Activated T-cell treated with anti-CD3 and anti-CD28 coated beads, Interleukin-2, amount 50 U/mL, for 72 hours (primary cell): ENCODE measurements around the gene APIP. TPM values are rescaled to one million over a fixed set of nuclear protein-coding genes. Genes with fewer than 3 reads are reported as not detected.

ENCODE experiments used
- ATAC-seq, 2 donors: fragments of 150-1000 bp; cut with Tn5 transposase; replicated peaks in 1 of 2; 2 replicates each; pipeline ENCODE4 v1.10.0; 2021; ENCODE audit warnings: moderate library complexity in 2 of 2, mild to moderate bottlenecking in 1 of 2
- DNase-seq, 2 donors: peaks; one replicate each; pipeline ENCODE4 v3.0.0; 2021 to 2022; ENCODE audit warnings: mixed read lengths in 1 of 2
- H3K27ac Mint-ChIP-seq: one replicate; pipeline ENCODE4 v1.8.0; 2022; ENCODE audit warnings: mild to moderate bottlenecking, moderate library complexity, mixed read lengths
- H3K27me3 Mint-ChIP-seq: one replicate; pipeline ENCODE4 v1.8.0; 2022; ENCODE audit warnings: low read depth, mixed read lengths
- H3K36me3 Mint-ChIP-seq, 2 donors: one replicate each; pipeline ENCODE4 v1.8.0; 2022; ENCODE audit warnings: mixed read lengths in 2 of 2, mild to moderate bottlenecking in 1 of 2; ENCODE audit not compliant: insufficient read depth in 2 of 2
- H3K4me1 Mint-ChIP-seq: one replicate; pipeline ENCODE4 v1.8.0; 2022; ENCODE audit warnings: low read depth, mixed read lengths
- H3K4me3 Mint-ChIP-seq, 2 donors: one replicate each; pipeline ENCODE4 v1.8.0; 2022; ENCODE audit warnings: mild to moderate bottlenecking in 2 of 2, mixed read lengths in 2 of 2, moderate library complexity in 2 of 2
- H3K9me3 Mint-ChIP-seq, 2 donors: one replicate each; pipeline ENCODE4 v1.8.0; 2022; ENCODE audit warnings: mixed read lengths in 2 of 2
- total RNA-seq, 2 donors: library from RNA; stranded (reverse); gene quantifications; one replicate each; pipeline ENCODE4 v1.2.3, GENCODE V29; 2022

Gene APIP, protein sequence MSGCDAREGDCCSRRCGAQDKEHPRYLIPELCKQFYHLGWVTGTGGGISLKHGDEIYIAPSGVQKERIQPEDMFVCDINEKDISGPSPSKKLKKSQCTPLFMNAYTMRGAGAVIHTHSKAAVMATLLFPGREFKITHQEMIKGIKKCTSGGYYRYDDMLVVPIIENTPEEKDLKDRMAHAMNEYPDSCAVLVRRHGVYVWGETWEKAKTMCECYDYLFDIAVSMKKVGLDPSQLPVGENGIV
- total RNA-seq = 10 to 100 TPM; 30.9 to 33.1 TPM

DNA sequence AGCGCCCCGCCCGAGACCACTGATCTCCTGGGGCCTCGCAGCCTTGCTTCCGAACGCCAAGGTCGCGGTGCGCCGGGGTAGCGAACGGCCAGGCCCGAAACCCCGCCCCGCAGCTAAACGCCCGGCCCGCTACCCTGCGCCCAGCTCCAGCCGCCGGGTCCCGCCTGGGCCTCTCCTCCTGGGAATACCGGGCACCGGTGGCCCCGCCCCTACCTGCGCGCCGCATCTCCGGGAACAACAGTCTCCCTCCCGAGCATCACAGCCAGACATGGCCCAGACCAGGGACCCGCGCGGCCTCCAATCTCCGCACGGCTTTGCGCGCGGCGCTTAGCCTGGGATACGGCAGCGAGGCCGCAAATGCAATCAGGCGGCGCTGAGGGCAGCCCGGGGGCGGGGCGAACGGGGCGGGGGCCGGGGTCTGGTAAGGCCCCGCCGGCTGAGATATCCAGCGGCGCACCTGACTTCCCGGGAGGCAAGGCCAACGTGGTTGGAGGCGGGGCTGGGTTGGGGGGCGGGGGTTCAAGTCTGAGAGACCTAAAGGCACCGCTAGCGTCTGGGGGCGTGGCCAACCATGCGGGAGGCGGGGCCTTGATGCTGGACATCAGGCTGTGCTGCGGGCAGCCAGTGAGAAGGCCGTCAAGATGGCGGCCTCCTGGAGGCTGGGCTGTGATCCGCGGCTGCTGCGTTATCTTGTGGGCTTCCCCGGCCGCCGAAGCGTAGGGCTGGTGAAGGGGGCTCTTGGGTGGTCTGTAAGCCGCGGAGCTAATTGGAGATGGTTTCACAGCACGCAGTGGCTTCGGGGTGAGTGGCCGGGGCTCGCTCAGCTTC lies at the start of gene APIP, which contains the start of gene PDHX:
APIP (minus strand) TSS at position 365 of the 828 bp plus-strand sequence; CDS start at position 270, 95 bp downstream.
PDHX (plus strand) TSS at position 604 of the 828 bp plus-strand sequence; CDS start at position 642, 38 bp downstream.
- peak; percentile 90 to 93 for ATAC-seq

DNA sequence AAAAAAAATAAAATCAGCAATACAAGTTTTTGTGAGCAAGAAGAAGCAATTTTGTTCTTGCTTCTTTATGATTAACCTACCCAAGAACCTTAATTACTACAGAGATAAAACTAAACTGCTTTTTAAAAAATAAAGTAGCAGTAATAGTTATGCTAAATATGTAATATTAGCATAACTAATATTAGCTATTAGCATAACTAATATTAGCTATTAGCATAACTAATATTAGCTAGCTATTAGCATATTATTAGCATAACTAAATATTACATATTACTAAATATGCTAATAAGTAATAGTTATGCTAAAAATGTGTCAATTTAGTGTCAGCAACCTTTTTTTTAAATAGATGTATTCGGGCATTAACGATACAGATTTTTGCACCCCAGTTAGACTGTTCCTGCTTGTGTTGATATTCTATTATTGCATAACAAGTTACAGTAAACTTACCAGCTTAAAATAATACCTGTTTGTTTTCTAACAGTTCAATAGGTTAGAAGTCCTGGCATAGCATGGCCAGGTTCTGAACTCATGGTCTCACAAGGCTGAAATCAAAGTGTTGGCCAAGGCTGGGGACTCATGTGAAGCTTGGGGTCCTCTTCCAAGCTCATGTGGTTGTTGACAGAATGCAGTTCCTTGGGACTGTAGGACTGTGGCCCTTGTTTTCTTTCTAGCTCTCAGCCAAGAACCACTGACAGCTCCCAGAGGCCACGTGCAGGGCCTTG lies 48.6 kb upstream of the APIP start:
- no peak for DNase-seq
- no peak for ATAC-seq
- no peaks in the 10 kb centered on the region for H3K27me3 Mint-ChIP-seq
- no peak overlapping the region for H3K4me3 Mint-ChIP-seq
- H3K4me1 Mint-ChIP-seq = no peaks in the 10 kb centered on the region
- H3K36me3 Mint-ChIP-seq = peaks cover 1 to 8% of the 10 kb centered on the region in 2 donors
- H3K27ac Mint-ChIP-seq = no peak overlapping the region
- H3K9me3 Mint-ChIP-seq = no peaks in the 10 kb centered on the region

More for the DNA sequence above, at the start of gene APIP, which contains the start of gene PDHX:
- Mint-ChIP-seq H3K27ac (peak within 1 kb of the TSS; percentile 96), H3K36me3 (peaks cover 5 to 10% of the 10 kb centered on the region in 2 donors), H3K27me3 (no peaks in the 10 kb centered on the region), H3K9me3 (no peaks in the 10 kb centered on the region), H3K4me1 (peaks cover 46% of the 10 kb centered on the region), H3K4me3 (peak within 1 kb of the TSS; percentile 87 to 91)
- peak; percentile 98 for DNase-seq

DNA sequence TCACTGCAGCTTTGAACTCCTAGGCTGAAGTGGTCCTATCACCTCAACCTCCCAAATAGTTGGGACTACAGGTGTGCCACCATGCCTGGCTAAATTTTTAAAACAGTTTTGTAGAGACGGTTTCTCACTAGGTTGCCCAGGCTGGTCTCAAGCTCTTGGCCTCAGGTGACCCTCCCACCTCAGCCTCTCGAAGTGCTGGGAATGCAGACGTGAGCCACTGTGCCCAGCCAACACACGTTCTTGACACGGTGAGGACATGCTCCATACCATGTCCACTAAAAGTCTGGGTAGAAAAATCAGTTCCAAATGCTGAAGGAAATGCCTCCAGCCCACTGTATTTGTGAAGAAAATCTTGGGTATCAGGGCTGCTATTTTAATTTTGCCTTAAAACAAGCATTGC lies 47.2 kb upstream of the APIP start:
- ATAC-seq (no peak), DNase-seq (no peak)
- Mint-ChIP-seq H3K36me3 (peaks cover 1 to 5% of the 10 kb centered on the region in 2 donors), H3K4me1 (no peaks in the 10 kb centered on the region), H3K27me3 (no peaks in the 10 kb centered on the region), H3K27ac (no peak overlapping the region), H3K4me3 (no peak overlapping the region), H3K9me3 (no peaks in the 10 kb centered on the region)

DNA sequence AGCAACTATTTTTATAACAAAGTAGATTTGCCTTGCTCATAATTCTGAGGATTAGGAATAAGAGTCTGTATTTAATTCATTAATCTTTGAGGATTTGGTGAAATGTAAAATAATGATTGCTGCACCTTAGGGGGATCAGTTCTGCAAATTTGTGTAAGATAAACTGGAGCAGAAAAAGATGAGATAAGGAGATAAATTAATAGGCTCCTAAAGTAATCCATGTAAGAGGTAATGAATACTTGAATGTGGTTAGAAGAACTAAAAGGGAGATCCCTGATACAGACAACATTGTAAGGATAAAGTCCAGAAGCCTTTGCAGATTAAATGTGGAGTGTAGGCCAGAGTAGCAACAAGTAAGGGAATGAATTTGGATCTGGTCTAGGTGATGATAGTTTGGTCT lies 45.9 kb upstream of the APIP start:
- Mint-ChIP-seq H3K27ac (no peak overlapping the region), H3K36me3 (peaks cover 1 to 5% of the 10 kb centered on the region in 2 donors), H3K27me3 (no peaks in the 10 kb centered on the region), H3K9me3 (no peaks in the 10 kb centered on the region), H3K4me3 (no peak overlapping the region), H3K4me1 (no peaks in the 10 kb centered on the region)
- DNase-seq (no peak), ATAC-seq (no peak)

DNA sequence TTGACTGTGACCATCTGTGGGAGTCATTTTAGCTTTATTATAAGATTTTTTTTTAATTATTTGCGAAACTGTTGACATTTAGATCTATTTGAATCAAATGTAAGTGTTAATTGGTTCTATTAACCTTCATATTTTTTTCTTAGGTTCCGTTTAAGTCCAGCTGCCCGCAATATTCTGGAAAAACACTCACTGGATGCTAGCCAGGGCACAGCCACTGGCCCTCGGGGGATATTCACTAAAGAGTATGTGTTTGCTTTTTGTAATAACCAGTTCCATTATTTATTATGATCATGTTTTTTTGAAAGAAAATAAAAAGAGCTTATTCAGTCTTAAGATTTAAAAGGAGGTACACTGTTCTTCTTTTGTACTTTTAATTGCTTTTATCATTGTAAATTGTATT lies 44.1 kb upstream of the APIP start:
- Mint-ChIP-seq H3K4me1 (no peaks in the 10 kb centered on the region), H3K36me3 (peaks cover 1 to 5% of the 10 kb centered on the region in 2 donors), H3K4me3 (no peak overlapping the region), H3K27me3 (no peaks in the 10 kb centered on the region), H3K9me3 (no peaks in the 10 kb centered on the region), H3K27ac (no peak overlapping the region)
- DNase-seq (no peak), ATAC-seq (no peak)

DNA sequence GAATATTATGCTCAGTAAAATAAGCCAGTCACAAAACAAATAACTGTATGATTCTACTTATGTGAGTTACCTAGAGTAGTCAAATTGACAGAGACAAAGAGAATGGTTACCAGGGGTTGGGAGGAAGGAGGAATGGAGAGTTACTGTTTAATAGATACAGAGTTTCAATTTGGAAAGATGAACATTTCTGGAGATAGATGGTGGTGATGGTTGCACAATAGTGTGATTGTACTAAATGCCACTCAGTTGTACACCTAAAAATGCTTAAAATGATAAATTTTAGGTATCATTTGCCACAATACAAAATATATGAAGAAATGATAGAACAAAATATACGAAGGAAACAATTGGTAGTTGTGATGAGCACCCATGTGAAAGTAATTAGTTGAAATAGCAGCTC lies 43.6 kb upstream of the APIP start:
- Mint-ChIP-seq H3K27ac (no peak overlapping the region), H3K9me3 (no peaks in the 10 kb centered on the region), H3K4me3 (no peak overlapping the region), H3K4me1 (no peaks in the 10 kb centered on the region), H3K36me3 (peaks cover 1 to 5% of the 10 kb centered on the region in 2 donors), H3K27me3 (no peaks in the 10 kb centered on the region)
- DNase-seq (no peak), ATAC-seq (no peak)

DNA sequence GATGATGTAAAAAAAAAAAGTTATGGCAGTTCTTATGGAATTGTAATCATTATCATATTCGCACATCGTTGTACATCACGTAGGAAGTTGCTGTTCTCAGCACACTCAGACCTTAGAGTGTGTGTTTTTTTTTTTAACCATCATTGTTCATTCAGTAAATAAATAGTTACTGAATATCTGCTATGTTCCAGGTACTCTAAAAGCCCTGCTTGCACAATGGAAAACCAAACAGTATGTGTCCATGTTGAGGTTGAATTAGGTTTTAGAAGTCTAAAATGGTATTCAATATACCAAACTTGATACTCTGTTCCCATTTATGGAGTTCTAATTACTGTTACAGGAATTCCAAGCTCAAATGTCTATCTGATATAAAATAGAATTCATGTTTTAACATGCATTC lies 41.4 kb upstream of the APIP start:
- DNase-seq (no peak), ATAC-seq (no peak)
- Mint-ChIP-seq H3K27ac (no peak overlapping the region), H3K27me3 (no peaks in the 10 kb centered on the region), H3K4me1 (peaks cover 6% of the 10 kb centered on the region), H3K9me3 (no peaks in the 10 kb centered on the region), H3K36me3 (peaks cover 1 to 5% of the 10 kb centered on the region in 2 donors), H3K4me3 (no peak overlapping the region)

DNA sequence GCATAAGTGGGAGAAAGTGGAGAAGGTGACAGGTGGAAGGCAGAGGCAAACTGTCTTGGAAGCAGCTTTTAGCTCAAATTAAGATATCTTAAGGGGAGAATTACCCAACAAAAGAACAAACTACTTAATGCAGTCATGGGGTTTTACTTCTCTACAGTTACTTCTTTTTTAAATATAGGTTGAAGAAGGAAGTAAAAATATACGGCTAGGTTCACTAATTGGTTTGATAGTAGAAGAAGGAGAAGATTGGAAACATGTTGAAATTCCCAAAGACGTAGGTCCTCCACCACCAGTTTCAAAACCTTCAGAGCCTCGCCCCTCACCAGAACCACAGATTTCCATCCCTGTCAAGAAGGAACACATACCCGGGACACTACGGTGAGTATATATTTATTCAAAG lies 41.0 kb upstream of the APIP start:
- H3K27me3 Mint-ChIP-seq = no peaks in the 10 kb centered on the region
- no peak overlapping the region for H3K4me3 Mint-ChIP-seq
- no peak overlapping the region for H3K27ac Mint-ChIP-seq
- peaks cover 1 to 5% of the 10 kb centered on the region in 2 donors for H3K36me3 Mint-ChIP-seq
- no peaks in the 10 kb centered on the region for H3K9me3 Mint-ChIP-seq
- H3K4me1 Mint-ChIP-seq = peaks cover 6% of the 10 kb centered on the region
- DNase-seq (no peak), ATAC-seq (no peak)

DNA sequence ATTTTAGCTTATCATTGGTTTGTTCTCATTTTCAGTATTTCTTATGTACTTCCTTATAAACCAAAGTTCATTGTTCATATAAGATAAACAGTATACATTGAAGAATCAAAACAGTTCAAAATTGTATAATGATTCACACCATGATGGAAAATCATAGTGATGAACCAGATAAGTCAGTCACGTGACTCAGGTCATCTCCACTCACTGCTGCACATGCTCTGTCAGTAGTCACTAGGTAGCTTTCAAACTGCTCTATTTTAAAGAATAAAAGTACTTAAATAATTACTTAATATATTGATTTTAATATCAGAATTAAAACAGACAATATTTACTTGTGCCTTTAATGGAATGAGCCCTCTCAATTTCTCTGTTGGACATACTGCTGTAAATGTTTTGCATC lies 37.8 kb upstream of the APIP start:
- DNase-seq (no peak), ATAC-seq (peak in 1 of 2 donors; percentile 39)
- Mint-ChIP-seq H3K27me3 (no peaks in the 10 kb centered on the region), H3K27ac (no peak overlapping the region), H3K9me3 (no peaks in the 10 kb centered on the region), H3K4me1 (peaks cover 6% of the 10 kb centered on the region), H3K36me3 (peaks cover 0 to 3% of the 10 kb centered on the region in 2 donors), H3K4me3 (no peak overlapping the region)

DNA sequence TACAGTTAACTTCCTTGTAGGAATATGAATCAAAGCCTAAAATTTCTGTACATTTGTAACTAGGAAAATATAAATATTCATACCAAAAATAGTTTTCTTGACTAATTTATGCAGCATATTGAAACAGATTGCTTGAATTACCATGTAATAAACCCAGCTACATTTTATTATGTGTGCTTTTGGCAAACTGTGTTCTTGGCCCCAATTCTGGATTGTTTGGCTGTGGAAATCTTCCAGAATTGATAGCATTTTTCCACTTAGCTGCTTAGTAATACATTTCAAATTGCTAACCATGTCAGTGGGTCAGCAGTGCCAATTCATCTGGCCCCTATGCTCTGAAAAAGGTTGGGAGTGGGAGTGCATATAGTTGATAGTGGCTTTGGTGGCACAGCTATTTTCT lies 32.5 kb upstream of the APIP start:
- Mint-ChIP-seq H3K27me3 (no peaks in the 10 kb centered on the region), H3K27ac (no peak overlapping the region), H3K36me3 (peaks cover 0 to 15% of the 10 kb centered on the region in 2 donors), H3K4me1 (peaks cover 9% of the 10 kb centered on the region), H3K4me3 (no peak overlapping the region), H3K9me3 (peaks cover 0 to 2% of the 10 kb centered on the region in 2 donors)
- no peak for DNase-seq
- ATAC-seq = no peak

DNA sequence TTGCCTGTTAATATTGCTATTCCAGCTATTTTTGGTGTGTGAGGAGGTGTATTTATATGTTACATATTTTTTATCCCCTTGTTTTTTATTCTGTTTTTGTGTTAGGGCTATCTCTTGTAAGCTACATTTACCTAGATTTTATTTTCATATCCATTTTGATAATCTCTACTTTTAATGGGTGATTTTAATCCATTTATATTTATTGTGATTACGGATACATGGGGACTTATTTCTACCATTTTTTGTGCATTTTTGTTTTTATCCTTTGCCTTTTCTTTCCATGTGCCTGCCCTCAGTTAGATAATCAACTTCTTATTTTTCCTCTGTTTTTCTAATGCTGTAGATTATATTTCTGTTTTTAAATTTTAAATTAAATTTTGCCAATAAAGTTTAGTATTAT lies 28.5 kb upstream of the APIP start:
- no peak overlapping the region for H3K4me3 Mint-ChIP-seq
- peaks cover 0 to 2% of the 10 kb centered on the region in 2 donors for H3K9me3 Mint-ChIP-seq
- H3K27ac Mint-ChIP-seq = no peak overlapping the region
- ATAC-seq = no peak
- peaks cover 2 to 17% of the 10 kb centered on the region in 2 donors for H3K36me3 Mint-ChIP-seq
- H3K4me1 Mint-ChIP-seq = peaks cover 6% of the 10 kb centered on the region
- DNase-seq = no peak
- H3K27me3 Mint-ChIP-seq = no peaks in the 10 kb centered on the region

DNA sequence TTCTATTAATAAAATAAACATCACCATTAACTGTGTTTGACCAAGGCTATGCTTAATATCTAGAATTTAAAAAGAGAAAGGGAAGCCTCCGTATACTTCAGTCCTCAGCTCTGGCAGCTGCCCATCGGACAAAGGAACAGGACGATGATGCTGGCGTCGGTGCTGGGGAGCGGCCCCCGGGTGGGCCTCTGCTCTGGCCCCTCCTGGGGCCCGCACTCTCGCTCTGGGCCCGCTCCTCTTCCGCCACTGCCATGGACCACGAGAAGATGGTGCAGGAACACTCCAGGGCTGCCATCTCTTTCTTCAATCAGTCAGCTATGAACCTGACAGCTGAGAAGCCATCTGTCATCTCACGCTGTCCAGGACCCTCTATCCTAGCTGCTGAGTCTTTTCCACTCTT lies 25.5 kb upstream of the APIP start:
- Mint-ChIP-seq H3K27me3 (no peaks in the 10 kb centered on the region), H3K4me3 (no peak overlapping the region), H3K36me3 (peaks cover 2 to 17% of the 10 kb centered on the region in 2 donors), H3K27ac (no peak overlapping the region), H3K9me3 (peaks cover 0 to 2% of the 10 kb centered on the region in 2 donors), H3K4me1 (peaks cover 12% of the 10 kb centered on the region)
- DNase-seq (no peak), ATAC-seq (no peak)
